OCI-LY7 (cell line): Measurements from ENCODE around the gene SLC35F1. TPM values are rescaled to one million over a fixed set of nuclear protein-coding genes. Genes with fewer than 3 reads are reported as not detected.

ENCODE experiments used
- BruUV-seq: library from RNA; stranded (reverse); fragments of 400-500 nt; replicated peaks from 2 replicates; lab custom pipeline; 2021; lab: Mats Ljungman, UMichigan
- CTCF ChIA-PET: fragments of 300-600 bp; sonication (Branson Sonifier 250); formaldehyde crosslinking; loops from one replicate; lab custom pipeline; 2022; ENCODE audit warnings: antibody characterized with exemption; ENCODE audit not compliant: unreplicated experiment; lab: Charles Lee
- POLR2A ChIA-PET: fragments of 300-600 bp; sonication (Branson Sonifier 250); formaldehyde crosslinking; loops from one replicate; lab custom pipeline; 2022; ENCODE audit warnings: antibody characterized with exemption; lab: Charles Lee
- DNase-seq: peaks from one replicate; pipeline ENCODE4 v3.0.0-alpha.2; 2015; ENCODE audit warnings: low spot score
- H2AFZ ChIP-seq: fragments of 200-600 bp; sonication (generic), shearing (Covaris generic); 2 replicates; pipeline ENCODE4 v1.6.1; 2014; ENCODE audit warnings: mild to moderate bottlenecking, antibody characterized with exemption, low read length, moderate library complexity
- H3K27ac ChIP-seq: fragments of 200-600 bp; sonication (generic); 2 replicates; pipeline ENCODE4 v1.5.1; 2014; ENCODE audit warnings: mixed run types, low read depth, mild to moderate bottlenecking, moderate library complexity, low read length, inconsistent platforms; ENCODE audit not compliant: poor library complexity, severe bottlenecking
- H3K36me3 ChIP-seq: fragments of 200-600 bp; sonication (generic); 2 replicates; pipeline ENCODE4 v1.6.1; 2014; ENCODE audit warnings: mild to moderate bottlenecking, antibody characterized with exemption, low read length, moderate library complexity, mixed read lengths; ENCODE audit not compliant: insufficient read depth
- H3K4me1 ChIP-seq: fragments of 200-600 bp; sonication (generic); 2 replicates; pipeline ENCODE4 v1.5.1; 2014; ENCODE audit warnings: mild to moderate bottlenecking, low read length; ENCODE audit not compliant: insufficient read depth, poor library complexity, severe bottlenecking
- H3K4me2 ChIP-seq: fragments of 200-600 bp; sonication (generic); 2 replicates; pipeline ENCODE4 v1.6.1; 2014; ENCODE audit warnings: mild to moderate bottlenecking, low read length
- H3K4me3 ChIP-seq: fragments of 200-600 bp; sonication (generic); 2 replicates; pipeline ENCODE4 v1.5.1; 2014; ENCODE audit warnings: mild to moderate bottlenecking, low read depth, low read length; ENCODE audit not compliant: poor library complexity, severe bottlenecking
- H3K79me2 ChIP-seq: fragments of 200-600 bp; sonication (generic); 2 replicates; pipeline ENCODE4 v1.6.1; 2016; ENCODE audit warnings: low read depth, mild to moderate bottlenecking, low read length, moderate library complexity, mixed read lengths; ENCODE audit not compliant: insufficient read depth
- H3K9me2 ChIP-seq: fragments of 200-600 bp; sonication (generic); 2 replicates; pipeline ENCODE4 v1.6.1; 2016; ENCODE audit warnings: mild to moderate bottlenecking, low read length, mixed read lengths; ENCODE audit not compliant: insufficient read depth
- H3K9me3 ChIP-seq: fragments of 200-600 bp; sonication (generic); 2 replicates; pipeline ENCODE4 v1.6.1; 2014; ENCODE audit warnings: mild to moderate bottlenecking, mixed run types, low read length, mixed read lengths
- H4K20me1 ChIP-seq: fragments of 200-600 bp; sonication (generic); 2 replicates; pipeline ENCODE4 v1.6.1; 2014; ENCODE audit warnings: mild to moderate bottlenecking, antibody characterized with exemption, low read length, moderate library complexity, mixed read lengths; ENCODE audit not compliant: insufficient read depth
- CTCF ChIP-seq: fragments of 200-600 bp; sonication (generic); conservative IDR thresholded peaks from 2 replicates; pipeline ENCODE4 v1.5.1; 2014; ENCODE audit warnings: mild to moderate bottlenecking, antibody characterized with exemption, low read length, moderate library complexity, mixed read lengths
- EZH2phosphoT487 ChIP-seq: fragments of 200-600 bp; sonication (generic); IDR thresholded peaks from 2 replicates; pipeline ENCODE4 v1.6.1; 2018; ENCODE audit warnings: low read depth, borderline replicate concordance, mild to moderate bottlenecking, mixed run types, antibody characterized with exemption, low read length, moderate library complexity, mixed read lengths
- intact Hi-C: fragments of 100-400 bp; cut with micrococcal nuclease; formaldehyde crosslinking; loops from one replicate; pipeline ENCODE4 v1.10.0; 2022; ENCODE audit not compliant: unreplicated experiment
- total RNA-seq, 2 experiments: library from RNA; depleted of rRNA in 1 of 2; stranded (reverse); fragments of >200 nt in 1 of 2; shearing (Covaris generic) in 1 of 2; gene quantifications; 2 replicates each; pipeline ENCODE4 v1.2.3, GENCODE V29; 2014 to 2022

The SLC35F1 gene
- total RNA-seq, 2 experiments from 2014 or later: 0.03 TPM; not detected in 1

- Histone ChIP-seq H3K4me1 (no peaks in the 10 kb centered on the region), H3K9me3 (no peaks in the 10 kb centered on the region), H3K27ac (no peak overlapping the region), H3K79me2 (no peaks in the 10 kb centered on the region), H3K4me3 (no peak overlapping the region), H3K9me2 (no peaks in the 10 kb centered on the region), H3K4me2 (no peak overlapping the region), H3K36me3 (no peaks in the 10 kb centered on the region), H2AFZ (no peak overlapping the region), H4K20me1 (no peaks in the 10 kb centered on the region)
- ChIA-PET POLR2A (no interaction called here), CTCF (no interaction called here)
- BruUV-seq: no TSS peak
- intact Hi-C loops: no loop called here
- DNase-seq: no peak
- TF ChIP-seq CTCF: no peak
Measured at GRCh38 chr6:118316796-118317384, 409.8 kb downstream of the SLC35F1 start.

DNA sequence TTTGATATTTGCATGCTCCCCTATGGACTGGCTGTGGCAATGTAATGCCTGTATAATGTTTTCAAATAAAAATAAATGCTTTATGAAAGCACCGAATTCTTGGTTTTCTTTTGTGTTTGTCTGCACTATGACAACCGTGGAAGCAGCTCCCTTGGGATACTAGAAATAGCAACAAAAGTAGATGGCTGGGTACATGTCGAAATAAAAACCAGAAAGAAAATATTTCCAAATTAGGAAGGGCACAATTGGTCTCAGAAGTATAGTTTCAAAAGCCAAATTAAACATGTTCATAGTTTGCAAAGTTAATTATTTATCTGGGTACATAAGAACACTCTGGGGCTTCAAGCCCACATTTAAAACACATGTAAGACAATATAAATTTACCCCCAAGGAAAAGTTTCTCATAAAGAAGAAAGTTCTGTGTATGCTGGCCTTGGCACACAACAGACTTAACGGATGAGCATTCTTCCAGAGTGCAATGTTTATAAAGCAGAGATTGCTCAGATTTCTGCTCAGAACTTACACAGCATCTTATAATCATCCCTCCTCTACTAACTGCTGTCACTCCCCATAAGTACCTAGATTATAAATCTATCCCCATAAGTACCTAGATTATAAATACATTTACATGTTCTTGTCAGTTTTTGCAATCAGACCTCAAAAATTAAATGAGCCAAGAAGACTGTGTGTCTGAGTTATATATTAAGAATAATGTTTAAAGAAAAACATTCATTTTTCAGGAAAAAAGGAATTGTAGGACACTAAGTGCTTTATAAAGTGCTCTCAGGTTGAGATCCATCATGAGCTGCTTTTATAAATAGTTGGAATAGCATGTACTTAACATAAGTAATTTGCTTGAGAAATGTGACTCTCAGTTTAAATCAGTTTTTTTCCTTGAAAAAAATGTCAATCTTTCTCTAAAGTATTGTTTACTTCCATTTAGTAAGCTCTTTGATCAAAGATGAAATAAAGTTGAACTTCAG lies 410.8 kb downstream of the SLC35F1 start:
- ChIA-PET CTCF (no interaction called here), POLR2A (no interaction called here)
- no peaks in the 10 kb centered on the region for H3K79me2 ChIP-seq
- TF ChIP-seq CTCF: no peak
- no peak for TF ChIP-seq EZH2phosphoT487
- BruUV-seq: no TSS peak
- H3K36me3 ChIP-seq: no peaks in the 10 kb centered on the region
- no peaks in the 10 kb centered on the region for H3K9me3 ChIP-seq
- H3K4me2 ChIP-seq: no peak overlapping the region
- intact Hi-C loops: no loop called here
- DNase-seq: no peak
- H3K4me1 ChIP-seq: no peaks in the 10 kb centered on the region
- no peaks in the 10 kb centered on the region for H3K9me2 ChIP-seq
- H4K20me1 ChIP-seq: no peaks in the 10 kb centered on the region
- no peak overlapping the region for H3K4me3 ChIP-seq
- no peak overlapping the region for H2AFZ ChIP-seq
- no peak overlapping the region for H3K27ac ChIP-seq

DNA sequence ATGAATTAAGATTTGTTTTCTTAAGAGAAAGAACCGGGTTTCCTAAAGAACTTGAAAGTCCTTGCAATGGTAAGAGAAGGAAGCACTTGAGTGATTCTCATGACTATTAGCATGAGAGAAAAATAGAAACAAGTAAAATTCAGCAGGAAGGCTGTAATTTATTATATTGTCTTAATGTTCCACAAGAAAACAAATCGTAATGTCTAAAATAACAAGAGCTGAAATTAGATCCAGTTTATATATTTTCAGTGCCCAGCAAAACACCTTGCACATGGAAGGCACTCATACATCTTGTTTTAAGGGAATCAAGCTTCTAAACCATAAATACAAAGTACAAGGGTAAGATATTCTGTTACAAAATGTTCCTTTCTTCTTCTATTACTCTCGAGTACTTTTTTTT lies 411.6 kb downstream of the SLC35F1 start:
- H3K27ac ChIP-seq: no peak overlapping the region
- ChIA-PET CTCF (no interaction called here), POLR2A (no interaction called here)
- no peaks in the 10 kb centered on the region for H4K20me1 ChIP-seq
- TF ChIP-seq EZH2phosphoT487: no peak
- no peak for TF ChIP-seq CTCF
- H3K4me3 ChIP-seq: no peak overlapping the region
- H3K79me2 ChIP-seq: no peaks in the 10 kb centered on the region
- BruUV-seq: no TSS peak
- H3K9me2 ChIP-seq: no peaks in the 10 kb centered on the region
- no peak overlapping the region for H3K4me2 ChIP-seq
- intact Hi-C loops: no loop called here
- no peaks in the 10 kb centered on the region for H3K9me3 ChIP-seq
- H3K4me1 ChIP-seq: no peaks in the 10 kb centered on the region
- no peaks in the 10 kb centered on the region for H3K36me3 ChIP-seq
- no peak overlapping the region for H2AFZ ChIP-seq
- no peak for DNase-seq
